CD4-positive, alpha-beta T cell treated with Interleukin-10 for 1 hour (primary cell): Measurements from ENCODE around the gene C6orf62.
"Not testable (repeated sequence)": the region's sequence is repeated elsewhere in the genome, so short reads cannot be mapped to it uniquely, and the experiment has no call there.

ENCODE experiments used
- DNase-seq: peaks from one replicate; pipeline ENCODE4 v3.0.0-alpha.2; 2020

Gene C6orf62

GRCh38 chr6:24719125-24719971 is at the start of gene C6orf62:
C6orf62 (minus strand) TSS chr6:24719154; CDS start chr6:24718668, 486 bp downstream.
- DNase-seq = peak; percentile 57

DNA sequence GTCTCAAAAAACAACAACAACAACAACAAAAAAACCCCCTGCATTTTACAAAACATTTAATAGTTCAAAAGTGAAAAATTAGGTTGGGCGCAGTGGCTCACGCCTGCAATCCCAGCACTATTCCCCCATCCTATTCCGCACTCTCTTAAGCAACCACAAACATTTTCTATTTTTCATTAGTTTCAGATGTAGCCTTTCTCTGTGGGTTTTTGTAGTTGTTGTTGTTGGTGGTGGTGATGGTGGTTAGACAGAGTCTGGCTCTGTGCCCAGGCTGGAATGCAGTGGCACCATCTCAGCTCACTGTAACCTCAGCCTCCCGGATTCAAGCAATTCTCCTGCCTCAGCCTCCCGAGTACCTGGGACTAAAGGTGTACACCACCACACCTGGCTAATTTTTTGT is 49.4 kb upstream of the C6orf62 start:
- no peak for DNase-seq

DNA sequence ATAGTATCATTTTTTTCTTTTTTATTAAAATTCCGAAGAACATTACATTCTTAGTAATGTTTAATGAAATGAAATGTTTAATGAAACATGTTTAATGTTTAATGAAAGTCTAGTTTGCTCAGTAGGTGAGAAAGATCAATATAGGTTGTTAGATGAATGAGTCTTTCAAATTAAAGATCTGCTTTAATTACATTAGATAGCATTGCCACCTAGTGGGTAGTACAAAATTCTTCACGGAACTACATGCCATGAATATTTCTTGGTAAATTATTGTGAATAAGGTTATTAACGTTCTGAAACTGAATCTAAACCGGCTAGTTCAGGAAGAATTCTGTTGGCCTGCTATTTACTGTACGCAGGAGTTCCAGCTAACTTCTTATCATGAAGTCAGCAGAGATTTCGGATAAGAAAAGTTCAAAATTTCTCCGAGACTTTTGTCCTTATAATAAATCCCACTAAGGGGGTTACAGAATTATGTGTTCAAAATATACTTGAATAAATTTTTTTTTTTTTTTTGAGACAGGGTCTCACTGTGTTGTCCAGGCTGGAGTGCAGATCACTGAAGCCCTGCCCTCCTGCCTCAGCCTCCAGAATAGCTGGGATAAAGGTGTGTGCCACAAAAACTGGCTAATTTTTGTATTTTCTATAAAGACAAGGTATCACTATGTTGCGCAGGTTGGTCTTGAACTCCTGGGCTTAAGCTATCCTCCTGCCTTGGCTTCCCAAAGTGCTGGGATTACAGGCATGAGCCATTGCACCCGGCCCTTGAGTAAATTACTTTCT is 47.9 kb upstream of the C6orf62 start:
- DNase-seq = peak; percentile 57

- not testable (repeated sequence) for DNase-seq
Observed at GRCh38 chr6:24765968-24766367, 47.0 kb upstream of the C6orf62 start.

- DNase-seq = not testable (repeated sequence)
Observed at GRCh38 chr6:24764833-24765828, 46.2 kb upstream of the C6orf62 start.

DNA sequence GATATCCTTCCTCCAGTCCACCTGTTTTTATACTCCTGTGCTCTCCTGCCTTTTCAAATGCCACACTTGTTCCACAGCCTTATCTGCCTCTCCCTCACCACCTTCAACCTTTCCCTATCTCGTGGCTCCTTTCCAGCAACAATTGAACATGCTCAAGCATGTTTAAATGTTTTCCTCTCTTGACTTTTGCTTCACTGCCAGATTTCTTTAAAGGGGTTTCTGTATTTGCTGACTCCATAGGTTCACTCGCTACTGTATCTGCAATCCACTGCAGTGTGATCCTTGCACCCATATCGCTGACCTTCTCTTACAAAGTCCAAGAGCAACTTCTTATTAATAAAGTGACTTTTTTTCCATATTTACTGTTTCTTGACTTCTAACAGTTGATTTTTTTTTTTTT is 44.6 kb upstream of the C6orf62 start:
- no peak for DNase-seq

DNA sequence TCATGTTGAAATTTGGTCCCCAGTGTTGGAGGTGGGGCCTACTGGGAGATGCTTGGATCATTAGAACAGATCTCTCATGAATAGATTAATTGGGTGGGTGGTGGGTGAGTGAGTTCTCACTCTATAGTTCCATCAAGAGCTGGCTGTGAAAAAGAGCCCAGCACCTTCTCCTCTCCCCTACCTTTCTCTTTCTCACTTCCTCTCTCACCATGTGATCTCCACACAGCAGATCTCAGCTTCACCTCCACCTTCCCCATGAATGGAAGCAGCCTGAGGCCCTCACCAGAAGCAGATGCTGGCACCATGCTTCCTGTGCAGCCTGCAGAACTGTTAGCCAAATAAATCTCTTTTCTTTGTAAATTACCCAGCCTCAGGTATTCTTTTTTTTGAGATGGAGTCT is 42.9 kb upstream of the C6orf62 start:
- no peak for DNase-seq

DNA sequence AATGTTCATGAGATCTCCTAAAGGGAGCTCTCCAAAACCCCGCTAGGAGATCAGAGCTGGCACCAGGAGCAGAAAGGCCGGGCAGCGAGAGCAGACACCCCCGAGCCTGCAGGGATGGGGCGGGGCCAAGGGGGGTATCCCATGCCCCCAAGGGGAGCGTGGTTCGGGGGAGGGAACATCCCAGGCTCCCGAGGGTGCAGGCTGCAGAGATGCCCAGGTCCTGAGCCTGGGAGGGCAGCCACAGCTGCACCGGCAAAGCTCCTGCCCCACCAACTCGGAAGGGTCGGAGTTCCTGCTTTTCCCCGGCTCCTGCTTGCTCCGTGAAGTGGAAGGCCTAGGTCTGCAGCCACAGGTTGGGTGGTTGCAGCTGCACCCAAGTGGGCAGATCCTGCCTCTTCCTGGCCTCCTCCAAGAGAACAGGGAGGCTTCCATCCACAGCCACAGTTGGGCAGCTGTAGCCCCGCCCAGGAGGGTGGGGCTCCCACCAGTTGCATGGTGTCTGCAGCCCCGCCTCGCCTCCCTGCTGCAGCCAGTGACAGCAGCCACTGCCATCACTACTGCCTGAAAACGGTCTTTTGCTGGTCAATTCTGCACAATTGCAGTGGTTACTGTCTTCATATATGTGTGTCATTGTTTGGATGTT is 42.4 kb upstream of the C6orf62 start:
- DNase-seq = no peak

DNA sequence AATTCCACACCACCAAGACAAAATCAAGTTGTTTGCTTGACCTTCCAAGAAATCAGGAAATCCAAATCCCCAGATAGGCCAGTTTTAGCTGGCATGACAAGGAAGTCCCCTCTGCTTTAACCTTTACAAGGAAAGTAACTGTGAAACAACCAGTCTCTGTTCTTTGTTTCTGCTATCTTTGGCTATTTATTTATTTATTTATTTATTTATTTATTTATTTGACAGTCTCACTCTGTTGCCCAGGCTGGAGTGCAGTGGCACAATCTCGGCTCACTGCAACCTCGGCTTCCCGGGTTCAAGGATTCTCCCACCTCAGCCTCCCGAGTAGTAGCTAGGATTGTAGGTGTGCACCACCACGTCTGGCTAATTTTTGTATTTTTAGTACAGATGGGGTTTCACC is 41.3 kb upstream of the C6orf62 start:
- DNase-seq = no peak

GRCh38 chr6:24759718-24760117 is 40.8 kb upstream of the C6orf62 start:
- no peak for DNase-seq

- no peak for DNase-seq
Observed at GRCh38 chr6:24757611-24758010, 38.7 kb upstream of the C6orf62 start.

DNA sequence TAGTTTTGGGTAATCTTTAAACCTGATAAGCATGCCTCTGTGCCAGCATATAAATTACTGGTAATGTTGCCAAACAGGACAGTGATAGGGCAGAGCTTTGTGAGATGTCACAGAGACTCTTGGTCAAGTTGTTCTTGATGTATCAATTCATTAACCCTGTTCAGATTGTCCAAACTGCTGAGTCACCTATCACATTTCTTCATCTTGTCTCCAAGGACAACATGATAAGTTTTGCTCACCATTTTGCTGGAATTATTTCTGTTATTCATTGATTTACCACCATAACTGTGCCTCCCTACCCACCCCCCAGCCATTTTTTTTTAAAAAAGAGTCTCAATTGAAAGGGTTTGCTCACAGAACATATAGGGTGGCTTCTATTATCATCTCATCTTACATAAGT is 36.3 kb upstream of the C6orf62 start:
- DNase-seq = no peak

DNA sequence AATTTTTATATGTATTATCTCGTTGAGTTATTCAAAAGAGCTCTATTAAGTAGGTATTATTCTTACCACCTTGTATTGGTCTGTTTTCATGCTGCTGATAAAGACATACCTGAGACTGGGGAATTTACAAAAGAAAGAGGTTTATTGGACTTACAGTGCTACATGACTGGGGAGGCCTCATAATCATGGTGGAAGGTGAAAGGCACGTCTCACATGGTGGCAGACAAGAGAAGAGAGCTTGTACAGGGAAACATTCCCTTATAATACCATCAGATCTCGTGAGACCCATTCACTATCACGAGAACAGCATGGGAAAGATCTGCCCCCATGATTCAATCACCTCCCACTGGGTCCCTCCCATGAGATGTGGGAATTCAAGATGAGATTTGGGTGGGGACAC is 35.4 kb upstream of the C6orf62 start:
- not testable (repeated sequence) for DNase-seq

DNA sequence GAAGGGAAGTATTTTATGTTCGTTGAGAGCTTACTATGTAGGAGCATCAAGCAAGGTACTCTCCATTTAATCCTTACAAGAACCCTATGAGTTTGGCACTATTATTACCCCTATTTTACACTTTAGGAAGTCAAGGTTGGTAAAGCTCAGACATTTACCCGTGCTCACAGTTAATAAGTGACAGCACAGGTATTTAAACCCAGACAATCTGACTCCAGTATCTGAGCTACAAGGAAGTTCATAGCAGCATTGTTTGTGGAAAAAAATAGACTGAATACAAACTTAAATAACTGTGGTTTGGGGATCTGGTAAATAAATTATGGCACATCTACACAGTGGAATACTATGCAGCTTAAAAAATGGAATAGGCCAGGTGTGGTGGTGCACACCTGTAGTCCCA is 34.6 kb upstream of the C6orf62 start:
- DNase-seq = no peak

DNA sequence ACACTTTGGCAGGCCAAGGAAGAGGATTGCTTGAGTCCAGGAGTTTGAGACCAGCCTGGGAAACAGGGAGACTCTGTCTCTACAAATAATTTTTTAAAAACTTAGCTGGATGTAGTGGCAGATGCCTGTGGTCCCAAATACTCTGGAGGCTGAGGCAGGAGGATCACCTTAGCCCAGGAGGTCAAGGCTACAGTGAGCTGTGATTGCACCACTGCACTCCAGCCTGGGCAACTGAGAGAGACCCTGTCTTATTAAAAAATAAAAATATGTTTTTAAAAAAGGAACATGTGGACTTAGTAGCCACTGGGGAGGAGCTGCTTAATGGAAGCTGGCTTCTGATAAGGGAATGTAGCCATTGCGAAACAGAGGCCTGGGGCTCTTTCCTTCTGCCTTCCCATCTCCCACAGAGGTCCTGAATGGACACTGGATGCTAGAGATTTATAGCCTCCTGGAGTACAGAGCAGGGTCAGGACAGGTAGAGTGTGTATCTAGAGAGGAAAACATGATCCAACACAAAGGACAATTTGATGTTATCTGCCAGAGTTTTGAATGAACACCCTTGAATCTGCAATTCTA is 34.1 kb upstream of the C6orf62 start:
- no peak for DNase-seq

- DNase-seq = no peak
Observed at GRCh38 chr6:24752503-24752902, 33.5 kb upstream of the C6orf62 start.

DNA sequence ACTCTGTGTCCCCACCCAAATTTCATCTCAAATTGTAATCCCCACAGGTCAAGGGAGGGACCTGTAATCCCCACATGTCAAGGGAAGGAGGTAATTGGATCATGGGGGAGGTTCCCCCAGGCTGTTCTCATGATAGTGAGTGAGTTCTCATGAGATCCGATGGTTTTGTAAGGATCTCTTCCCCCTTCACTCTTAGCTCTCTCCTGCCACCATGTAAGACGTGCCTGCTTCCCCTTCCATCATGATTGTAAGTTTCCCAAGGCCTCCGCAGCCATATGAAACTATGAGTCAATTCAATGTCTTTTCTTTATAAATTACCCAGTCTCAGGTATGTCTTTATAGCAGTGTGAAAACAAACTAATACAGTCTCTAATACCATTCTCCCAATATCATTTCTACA is 31.9 kb upstream of the C6orf62 start:
- not testable (repeated sequence) for DNase-seq

DNA sequence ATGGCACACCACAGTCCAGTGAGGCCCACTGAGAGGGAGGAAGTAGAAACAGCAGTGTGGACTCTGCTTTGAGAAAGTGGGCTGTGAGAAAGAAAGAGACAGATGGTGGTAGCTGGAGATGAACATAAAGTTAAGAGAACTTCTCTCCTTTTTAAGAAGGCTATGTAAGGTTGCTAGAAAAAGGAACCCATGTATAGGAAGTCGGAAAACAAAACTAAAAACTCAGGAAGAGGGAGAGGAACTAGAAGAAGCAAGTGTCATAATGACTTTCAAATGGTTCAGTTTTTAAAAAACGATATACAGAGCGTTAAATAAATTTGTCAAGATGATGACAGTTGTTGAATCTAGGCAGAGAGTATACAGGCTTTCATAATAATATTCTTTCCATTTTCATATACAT is 30.3 kb upstream of the C6orf62 start:
- no peak for DNase-seq

DNA sequence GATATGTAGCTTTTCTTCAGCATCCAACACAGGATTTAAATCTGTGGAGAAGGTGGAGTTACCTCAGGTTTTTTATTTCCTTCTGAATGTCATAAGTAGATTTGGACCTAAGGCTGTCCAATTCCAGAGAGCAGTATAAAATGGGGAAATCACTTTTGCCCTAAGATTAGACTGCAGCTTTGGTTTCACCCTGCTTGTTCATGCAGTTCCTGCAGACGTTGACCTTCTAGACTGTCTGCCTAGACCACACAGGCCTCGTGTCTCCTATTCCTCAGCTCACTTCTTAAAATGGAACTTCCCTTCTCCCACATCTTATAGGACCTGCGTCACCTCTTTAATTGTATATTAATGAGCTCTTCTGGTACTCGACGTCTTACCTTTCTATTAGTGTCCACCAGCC is 26.0 kb upstream of the C6orf62 start:
- DNase-seq = peak; percentile 4

DNA sequence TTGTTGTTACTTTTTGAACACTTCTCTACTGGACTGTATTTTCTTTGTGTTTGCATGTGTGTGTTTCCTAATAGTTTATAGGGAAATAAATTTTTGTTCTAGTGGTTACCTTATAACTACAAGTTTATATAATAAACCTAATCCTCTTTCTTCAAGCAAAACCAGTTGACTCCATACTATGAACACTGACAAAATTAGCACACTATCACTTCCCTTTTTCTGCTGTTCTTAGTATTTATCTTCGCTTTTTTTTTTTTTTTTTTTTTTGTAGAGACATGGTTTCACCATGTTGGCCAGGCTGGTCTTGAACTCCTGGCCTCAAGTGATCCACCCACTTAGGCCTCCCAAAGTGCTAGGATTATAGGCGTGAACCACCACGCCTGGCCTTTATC is 25.0 kb upstream of the C6orf62 start:
- no peak for DNase-seq

DNA sequence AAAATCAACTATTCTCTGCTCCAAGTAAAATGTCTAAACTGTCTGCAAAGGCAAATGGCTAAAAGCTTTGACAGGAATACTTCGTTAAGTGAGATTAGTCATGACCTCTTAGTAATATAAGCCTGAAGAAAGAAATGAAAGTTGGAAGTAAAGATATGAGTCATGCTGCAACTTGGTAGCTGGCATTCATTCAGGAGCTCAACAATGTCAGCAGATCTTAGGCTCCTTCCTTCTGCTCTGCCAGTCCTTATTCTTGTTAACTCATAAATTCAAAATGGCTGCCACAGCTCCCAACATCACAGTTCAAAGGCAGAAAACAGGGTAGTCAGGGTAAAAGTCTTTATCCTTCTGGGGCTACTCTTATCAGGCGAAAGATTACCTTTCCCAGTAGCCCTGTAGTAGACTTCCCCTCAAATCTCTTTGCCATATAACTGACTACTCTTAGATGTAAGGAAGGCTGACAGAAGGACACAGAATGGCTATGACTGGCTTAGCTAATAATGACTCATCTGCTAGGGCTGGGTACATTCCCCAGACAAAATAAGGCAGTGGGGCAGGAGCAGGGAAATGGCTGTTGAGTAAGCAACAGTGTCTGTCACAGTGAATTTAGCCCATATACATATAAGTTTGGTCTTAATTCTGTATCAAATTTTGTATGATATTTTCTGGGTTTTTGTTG is 24.4 kb upstream of the C6orf62 start:
- no peak for DNase-seq
